ENCODE results near the gene SAMD5. TPM values are rescaled to one million over a fixed set of nuclear protein-coding genes. Genes with fewer than 3 reads are reported as not detected.

Gene SAMD5
- 1 to 10 TPM; 1.0 to 7.8 (median 3.7) TPM for total RNA-seq

GRCh38 chr6:147508042-147508865 is at the start of gene SAMD5:
Gene SAMD5, plus strand, starts transcription at chr6:147508690. Its CDS starts 239 bp downstream, at chr6:147508929.
- 0% methylated on average over 30 of the region's 90 CpGs for WGBS
- peak in 1 of 2 donors; percentile 62 for DNase-seq (ENCODE audit: low spot score in 2 of 2)
- H3K36me3 ChIP-seq = no peaks in the 10 kb centered on the region

GRCh38 chr6:147459780-147460179 is 48.7 kb upstream of the SAMD5 start:
- H3K27ac ChIP-seq = no peak overlapping the region
- no peaks in the 10 kb centered on the region for H3K27me3 ChIP-seq
- 72% methylated on average over 1 of the region's 1 CpG for WGBS
- H3K9me3 ChIP-seq = peaks cover 3% of the 10 kb centered on the region
- H3K36me3 ChIP-seq = no peaks in the 10 kb centered on the region
- no peak for TF ChIP-seq POLR2AphosphoS5 (IDR thresholded peaks at IDR 0.05)
- no peak for TF ChIP-seq POLR2A (IDR thresholded peaks at IDR 0.05)
- no peak for TF ChIP-seq CTCF (IDR thresholded peaks at IDR 0.05)
- no peak for TF ChIP-seq EP300 (IDR thresholded peaks at IDR 0.05)
- no peaks in the 10 kb centered on the region for H3K4me1 ChIP-seq
- H3K4me3 ChIP-seq = no peak overlapping the region
- DNase-seq (ENCODE audit: low spot score in 2 of 2) = no peak

More at GRCh38 chr6:147508042-147508865, at the start of gene SAMD5:
- H3K27ac ChIP-seq = peak within 1 kb of the TSS; percentile 47
- peak within 1 kb of the TSS; percentile 61 for H3K4me3 ChIP-seq
- H3K4me1 ChIP-seq = peaks cover 34% of the 10 kb centered on the region
- TF ChIP-seq EP300 (IDR thresholded peaks at IDR 0.05) (no peak), CTCF (IDR thresholded peaks at IDR 0.05) (no peak), POLR2AphosphoS5 (IDR thresholded peaks at IDR 0.05) (no peak), POLR2A (IDR thresholded peaks at IDR 0.05) (no peak)
- H3K27me3 ChIP-seq = peaks cover 34% of the 10 kb centered on the region
- no peaks in the 10 kb centered on the region for H3K9me3 ChIP-seq

- H3K27me3 ChIP-seq = no peaks in the 10 kb centered on the region
- H3K4me1 ChIP-seq = no peaks in the 10 kb centered on the region
- WGBS = 50% methylated on average over 1 of the region's 1 CpG
- no peak for DNase-seq (ENCODE audit: low spot score in 2 of 2)
- no peaks in the 10 kb centered on the region for H3K36me3 ChIP-seq
- no peak for TF ChIP-seq POLR2A (IDR thresholded peaks at IDR 0.05)
- TF ChIP-seq EP300 (IDR thresholded peaks at IDR 0.05) = no peak
- TF ChIP-seq POLR2AphosphoS5 (IDR thresholded peaks at IDR 0.05) = no peak
- TF ChIP-seq CTCF (IDR thresholded peaks at IDR 0.05) = no peak
- no peak overlapping the region for H3K27ac ChIP-seq
- peaks cover 3% of the 10 kb centered on the region for H3K9me3 ChIP-seq
- no peak overlapping the region for H3K4me3 ChIP-seq
These were observed 44.8 kb upstream of the SAMD5 start for GRCh38 chr6:147463651-147464050.

GRCh38 chr6:147467428-147467827 is 41.1 kb upstream of the SAMD5 start:
- Histone ChIP-seq H3K9me3 (no peaks in the 10 kb centered on the region), H3K4me3 (no peak overlapping the region), H3K36me3 (no peaks in the 10 kb centered on the region), H3K27me3 (no peaks in the 10 kb centered on the region), H3K27ac (no peak overlapping the region), H3K4me1 (no peaks in the 10 kb centered on the region)
- DNase-seq (ENCODE audit: low spot score in 2 of 2) = no peak
- WGBS = 79% methylated on average over 5 of the region's 5 CpGs
- TF ChIP-seq POLR2AphosphoS5 (IDR thresholded peaks at IDR 0.05) (no peak), POLR2A (IDR thresholded peaks at IDR 0.05) (no peak), CTCF (IDR thresholded peaks at IDR 0.05) (no peak), EP300 (IDR thresholded peaks at IDR 0.05) (no peak)

GRCh38 chr6:147467886-147468285 is 40.6 kb upstream of the SAMD5 start:
- no peak for TF ChIP-seq POLR2AphosphoS5 (IDR thresholded peaks at IDR 0.05)
- TF ChIP-seq CTCF (IDR thresholded peaks at IDR 0.05) = no peak
- no peak for TF ChIP-seq POLR2A (IDR thresholded peaks at IDR 0.05)
- no peak for TF ChIP-seq EP300 (IDR thresholded peaks at IDR 0.05)
- no peaks in the 10 kb centered on the region for H3K4me1 ChIP-seq
- no peaks in the 10 kb centered on the region for H3K27me3 ChIP-seq
- no peak overlapping the region for H3K27ac ChIP-seq
- peaks cover 1% of the 10 kb centered on the region for H3K9me3 ChIP-seq
- DNase-seq (ENCODE audit: low spot score in 2 of 2) = no peak
- H3K4me3 ChIP-seq = no peak overlapping the region
- no peaks in the 10 kb centered on the region for H3K36me3 ChIP-seq
- 53% methylated on average over 2 of the region's 2 CpGs for WGBS

Data from suprapubic skin (tissue), 4 donors.